GM19238 (cell line): Measurements from ENCODE around the gene RIF1.

Experiments used
- DNase-seq: peaks from one replicate; pipeline ENCODE4 v3.0.0; 2011; ENCODE audit warnings: low spot score; ENCODE audit not compliant: insufficient read length

Gene RIF1

GRCh38 chr2:151508519-151508918, 98.8 kb downstream of the RIF1 start:
- no peak for DNase-seq

- no peak for DNase-seq
These were observed 109.1 kb downstream of the RIF1 start for GRCh38 chr2:151518802-151519201.

GRCh38 chr2:151520976-151521375, 111.3 kb downstream of the RIF1 start:
- no peak for DNase-seq

GRCh38 chr2:151522556-151522955, 112.9 kb downstream of the RIF1 start:
- no peak for DNase-seq

GRCh38 chr2:151523850-151524249, 114.1 kb downstream of the RIF1 start:
- DNase-seq: no peak

- no peak for DNase-seq
These were observed 116.2 kb downstream of the RIF1 start for GRCh38 chr2:151525821-151526373.

GRCh38 chr2:151526572-151527090, 116.9 kb downstream of the RIF1 start:
- no peak for DNase-seq
